AG10803 (cell line): Measurements from ENCODE around the gene ZC3H7A.
A peak's percentile ranks its signal among the peaks of the same experiment; 100 is the strongest.

ENCODE experiments used
- DNase-seq: peaks from one replicate; pipeline ENCODE4 v3.0.0; 2010; ENCODE audit warnings: low read depth
- H3K4me3 ChIP-seq: 2 replicates; pipeline ENCODE4 v1.5.1; 2011; ENCODE audit warnings: mild to moderate bottlenecking, low read length, control low read depth
- TF ChIP-seq, protein P1 (sequence below): conservative IDR thresholded peaks from 2 replicates; pipeline ENCODE4 v1.5.1; 2011; ENCODE audit warnings: mild to moderate bottlenecking, low read length, control low read depth, inconsistent platforms

The ZC3H7A gene, protein sequence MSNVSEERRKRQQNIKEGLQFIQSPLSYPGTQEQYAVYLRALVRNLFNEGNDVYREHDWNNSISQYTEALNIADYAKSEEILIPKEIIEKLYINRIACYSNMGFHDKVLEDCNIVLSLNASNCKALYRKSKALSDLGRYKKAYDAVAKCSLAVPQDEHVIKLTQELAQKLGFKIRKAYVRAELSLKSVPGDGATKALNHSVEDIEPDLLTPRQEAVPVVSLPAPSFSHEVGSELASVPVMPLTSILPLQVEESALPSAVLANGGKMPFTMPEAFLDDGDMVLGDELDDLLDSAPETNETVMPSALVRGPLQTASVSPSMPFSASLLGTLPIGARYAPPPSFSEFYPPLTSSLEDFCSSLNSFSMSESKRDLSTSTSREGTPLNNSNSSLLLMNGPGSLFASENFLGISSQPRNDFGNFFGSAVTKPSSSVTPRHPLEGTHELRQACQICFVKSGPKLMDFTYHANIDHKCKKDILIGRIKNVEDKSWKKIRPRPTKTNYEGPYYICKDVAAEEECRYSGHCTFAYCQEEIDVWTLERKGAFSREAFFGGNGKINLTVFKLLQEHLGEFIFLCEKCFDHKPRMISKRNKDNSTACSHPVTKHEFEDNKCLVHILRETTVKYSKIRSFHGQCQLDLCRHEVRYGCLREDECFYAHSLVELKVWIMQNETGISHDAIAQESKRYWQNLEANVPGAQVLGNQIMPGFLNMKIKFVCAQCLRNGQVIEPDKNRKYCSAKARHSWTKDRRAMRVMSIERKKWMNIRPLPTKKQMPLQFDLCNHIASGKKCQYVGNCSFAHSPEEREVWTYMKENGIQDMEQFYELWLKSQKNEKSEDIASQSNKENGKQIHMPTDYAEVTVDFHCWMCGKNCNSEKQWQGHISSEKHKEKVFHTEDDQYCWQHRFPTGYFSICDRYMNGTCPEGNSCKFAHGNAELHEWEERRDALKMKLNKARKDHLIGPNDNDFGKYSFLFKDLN

GRCh38 chr16:11797166-11797956 lies at the start of gene ZC3H7A:
Gene ZC3H7A, minus strand, starts transcription at chr16:11797258. Its CDS starts 14,904 bp downstream, at chr16:11782354.
- peak; percentile 97 for DNase-seq
- TF ChIP-seq, protein P1, sequence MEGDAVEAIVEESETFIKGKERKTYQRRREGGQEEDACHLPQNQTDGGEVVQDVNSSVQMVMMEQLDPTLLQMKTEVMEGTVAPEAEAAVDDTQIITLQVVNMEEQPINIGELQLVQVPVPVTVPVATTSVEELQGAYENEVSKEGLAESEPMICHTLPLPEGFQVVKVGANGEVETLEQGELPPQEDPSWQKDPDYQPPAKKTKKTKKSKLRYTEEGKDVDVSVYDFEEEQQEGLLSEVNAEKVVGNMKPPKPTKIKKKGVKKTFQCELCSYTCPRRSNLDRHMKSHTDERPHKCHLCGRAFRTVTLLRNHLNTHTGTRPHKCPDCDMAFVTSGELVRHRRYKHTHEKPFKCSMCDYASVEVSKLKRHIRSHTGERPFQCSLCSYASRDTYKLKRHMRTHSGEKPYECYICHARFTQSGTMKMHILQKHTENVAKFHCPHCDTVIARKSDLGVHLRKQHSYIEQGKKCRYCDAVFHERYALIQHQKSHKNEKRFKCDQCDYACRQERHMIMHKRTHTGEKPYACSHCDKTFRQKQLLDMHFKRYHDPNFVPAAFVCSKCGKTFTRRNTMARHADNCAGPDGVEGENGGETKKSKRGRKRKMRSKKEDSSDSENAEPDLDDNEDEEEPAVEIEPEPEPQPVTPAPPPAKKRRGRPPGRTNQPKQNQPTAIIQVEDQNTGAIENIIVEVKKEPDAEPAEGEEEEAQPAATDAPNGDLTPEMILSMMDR: no peak; the same call in 1 of the 2 replicates
- H3K4me3 ChIP-seq: peak within 1 kb of the TSS; percentile 83

DNA sequence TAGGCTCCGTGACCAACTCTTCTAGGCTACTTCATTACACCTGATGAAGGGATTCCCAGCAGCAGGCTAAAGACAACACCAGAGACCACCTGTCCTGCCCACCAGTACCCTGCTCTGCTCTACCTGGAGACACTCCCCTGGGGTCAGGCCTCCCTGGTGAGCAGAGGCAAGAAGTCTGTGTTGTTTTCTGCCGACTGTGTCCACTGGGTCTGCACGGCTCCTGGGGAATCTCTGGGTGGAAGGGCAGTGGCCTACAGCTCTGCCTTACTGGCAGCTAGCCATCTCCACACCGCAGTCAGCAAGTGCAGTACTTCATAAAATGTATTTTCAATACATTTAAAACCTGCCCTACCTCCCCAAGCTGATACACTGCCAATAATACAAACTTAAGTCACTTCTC lies 47.4 kb upstream of the ZC3H7A start:
- DNase-seq: no peak
- H3K4me3 ChIP-seq: no peak overlapping the region
- TF ChIP-seq, protein P1: no peak

- no peak for DNase-seq
- TF ChIP-seq, protein P1: no peak
- H3K4me3 ChIP-seq: no peak overlapping the region
These were observed 46.8 kb upstream of the ZC3H7A start for GRCh38 chr16:11843861-11844260.

- DNase-seq: no peak
- H3K4me3 ChIP-seq: no peak overlapping the region
- TF ChIP-seq, protein P1: no peak
These were observed 46.1 kb upstream of the ZC3H7A start for GRCh38 chr16:11843206-11843605.

- TF ChIP-seq, protein P1: no peak
- DNase-seq: no peak
- no peak overlapping the region for H3K4me3 ChIP-seq
These were observed 44.0 kb upstream of the ZC3H7A start for GRCh38 chr16:11841026-11841425.

- peak; percentile 77 for DNase-seq
- H3K4me3 ChIP-seq: no peak overlapping the region
- TF ChIP-seq, protein P1: no peak
These were observed 39.7 kb upstream of the ZC3H7A start for GRCh38 chr16:11836650-11837244.
